NCI-H146 treated with DMSO at 0.1 percent for 48 hours (cell line): ENCODE measurements around the gene LACTB.
"Not testable (repeated sequence)": the region's sequence is repeated elsewhere in the genome, so short reads cannot be mapped to it uniquely, and the experiment has no call there.

Experiments
- DNase-seq: peaks from one replicate; lab custom pipeline; 2025; ENCODE audit not compliant: unreplicated experiment; lab: John Stamatoyannopoulos, UW

LACTB gene

DNA sequence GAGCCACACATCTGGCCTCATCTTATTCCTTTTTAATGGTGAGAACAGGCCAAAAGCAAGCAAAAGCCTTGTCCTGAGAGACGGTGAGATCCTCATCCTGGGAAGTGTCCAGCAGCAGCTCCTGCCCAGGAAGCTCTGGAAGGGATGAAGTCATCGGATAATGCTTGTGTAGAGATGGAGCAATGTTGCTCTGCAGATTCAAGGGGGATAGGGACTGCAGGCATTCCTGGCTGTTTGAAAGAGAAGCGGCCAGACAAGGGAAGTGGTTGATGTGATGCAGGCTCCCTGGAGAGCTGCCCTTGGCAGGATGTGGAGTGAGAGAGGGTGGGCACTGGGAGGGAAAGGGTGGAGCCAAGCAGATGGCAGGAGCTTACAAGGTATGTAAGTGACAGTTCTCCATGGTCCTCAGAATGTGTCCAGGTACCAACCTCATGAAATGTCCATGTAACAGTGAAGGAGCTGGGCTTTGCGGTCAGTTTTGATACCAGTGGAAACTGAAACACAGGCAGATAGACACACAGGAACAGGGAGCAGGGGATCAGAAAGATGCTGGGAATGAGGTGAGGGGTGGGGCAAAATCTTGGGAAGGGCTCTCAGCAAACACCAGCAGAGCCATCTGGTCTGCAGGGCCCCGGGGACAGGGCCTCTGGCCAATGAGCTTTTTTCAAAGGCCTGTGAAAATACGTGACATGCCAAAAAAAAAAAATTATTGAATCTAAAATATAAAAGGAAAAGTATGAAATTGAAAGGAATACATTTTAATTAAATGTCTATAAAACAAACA, 32.2 kb upstream of the LACTB start:
- peak; percentile 39 for DNase-seq

DNA sequence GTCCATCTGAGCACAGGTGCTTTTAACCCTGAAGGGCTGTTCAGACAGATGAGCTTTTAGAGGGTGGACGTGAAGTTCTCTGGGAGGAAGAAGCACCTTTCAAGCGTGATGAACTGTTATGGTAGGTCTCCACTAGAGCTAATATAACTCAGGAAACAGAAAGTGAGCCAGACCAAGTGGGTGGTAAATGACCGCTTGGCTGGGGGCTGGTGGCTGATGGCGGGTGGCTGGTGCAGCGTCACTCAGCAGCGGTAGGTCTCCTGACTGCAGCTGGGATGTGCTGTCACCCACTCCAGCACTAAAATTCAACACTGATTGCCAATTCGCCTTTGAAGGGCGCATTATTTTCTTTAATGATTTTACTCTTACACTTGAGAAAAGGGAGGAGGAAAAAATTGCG, 31.2 kb upstream of the LACTB start:
- no peak for DNase-seq

DNA sequence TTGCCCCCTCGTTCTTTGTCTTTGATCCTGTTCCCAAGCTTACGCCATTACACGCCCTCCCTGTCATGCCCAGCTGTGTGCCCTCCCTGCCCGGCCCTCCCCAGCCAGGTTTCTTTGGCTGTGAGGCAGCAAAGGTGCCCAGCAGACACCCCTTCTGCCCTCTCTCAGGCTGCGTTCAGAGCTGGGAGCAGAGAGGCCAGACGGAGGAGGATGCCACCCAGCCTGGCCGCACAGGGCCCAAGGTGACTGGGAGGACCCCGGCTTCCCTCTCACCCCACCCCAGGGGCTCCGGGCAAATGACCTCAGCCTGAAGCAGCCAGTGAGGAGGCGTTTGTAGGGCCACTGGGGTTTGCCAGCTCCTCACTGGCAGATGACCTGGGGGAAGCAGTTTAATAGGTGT, 30.8 kb upstream of the LACTB start:
- DNase-seq, result no peak

DNA sequence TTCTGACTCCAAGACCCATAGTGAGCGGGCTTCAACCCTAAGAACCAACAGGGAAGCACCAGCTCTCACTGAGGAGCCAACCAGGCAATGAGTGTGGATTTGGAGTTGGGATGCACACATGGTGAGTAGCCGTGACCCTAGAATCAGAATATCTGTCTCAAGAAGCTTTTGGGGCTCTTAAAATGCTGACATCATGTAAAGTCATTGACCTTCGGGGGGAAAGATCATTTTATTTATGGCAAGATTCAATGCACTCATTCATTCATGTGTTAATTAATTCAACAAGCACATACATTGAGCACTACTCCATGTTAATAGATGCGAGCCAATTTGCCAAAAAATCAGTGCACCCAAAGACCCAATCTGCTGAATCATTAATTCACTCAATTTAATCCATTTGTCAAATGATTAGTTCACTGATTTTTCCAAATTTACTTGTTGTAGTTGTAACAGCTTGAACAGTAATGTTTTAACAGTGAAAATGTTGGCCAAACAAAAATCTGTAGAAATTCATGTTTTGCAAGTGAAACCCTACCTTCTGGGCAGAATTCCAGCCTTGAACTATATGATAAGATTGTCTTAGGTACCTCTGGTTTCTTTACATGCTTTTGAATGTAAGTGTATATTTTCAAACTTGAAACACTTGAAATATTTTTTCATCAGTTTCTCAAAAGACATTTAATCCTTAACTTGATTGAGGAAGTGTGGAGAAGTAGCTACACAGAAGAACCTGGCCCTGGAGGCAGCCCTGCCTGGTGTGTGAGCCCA, 29.8 kb upstream of the LACTB start:
- DNase-seq, result no peak

DNA sequence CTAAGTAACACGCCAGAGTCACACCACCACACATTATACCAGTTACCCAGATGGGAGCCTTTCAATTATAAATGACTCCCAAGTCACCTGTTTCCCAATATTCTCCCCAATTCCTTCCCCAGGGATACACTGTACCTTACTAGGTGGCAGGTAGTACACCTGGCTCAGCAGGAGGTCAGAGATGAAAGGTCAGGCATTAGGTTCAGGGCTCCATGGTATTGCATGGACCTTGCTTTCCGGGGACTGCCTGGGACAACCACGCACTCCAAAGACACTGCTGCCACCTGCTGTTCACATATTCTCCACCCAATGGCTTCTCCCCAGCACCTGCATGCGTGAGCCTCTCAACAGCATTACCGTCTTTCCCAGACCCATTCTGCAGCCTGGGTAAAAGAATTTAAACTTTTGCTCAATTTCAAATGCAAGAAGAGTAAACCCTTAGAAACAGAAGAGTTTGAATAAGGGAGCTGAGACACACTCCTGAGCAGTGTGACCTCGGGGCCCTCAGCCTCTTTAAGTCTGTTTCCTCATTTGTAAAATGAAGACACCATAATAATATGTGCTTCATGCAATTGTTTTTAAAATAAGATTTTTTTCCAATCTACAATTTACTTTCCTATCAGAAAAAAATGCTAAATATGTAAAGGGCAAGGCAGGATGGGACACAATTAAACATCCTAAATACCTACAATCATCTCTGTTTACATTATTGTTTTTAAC, 28.0 kb upstream of the LACTB start:
- peak; percentile 59 for DNase-seq

DNA sequence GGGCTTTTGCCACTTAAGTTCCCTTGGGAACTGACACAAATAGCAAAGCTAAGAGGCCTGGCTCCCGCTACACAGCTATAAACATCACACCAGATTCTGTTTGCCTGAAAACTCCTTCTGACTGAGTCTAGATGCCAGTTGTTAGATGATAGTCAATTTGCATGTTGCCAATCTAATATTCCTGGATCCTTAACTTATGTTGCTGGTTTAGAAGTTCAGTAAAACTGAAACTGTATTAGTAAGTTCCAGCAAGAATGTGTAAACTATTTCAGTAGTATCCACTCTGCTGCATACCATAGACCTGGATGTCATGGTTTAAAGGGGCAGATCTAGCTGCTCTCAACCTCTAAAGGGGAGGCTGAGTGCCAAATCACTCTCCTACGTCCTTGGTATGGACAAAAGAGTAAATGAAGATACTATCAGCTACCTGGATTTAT, 27.1 kb upstream of the LACTB start:
- DNase-seq, result no peak

DNA sequence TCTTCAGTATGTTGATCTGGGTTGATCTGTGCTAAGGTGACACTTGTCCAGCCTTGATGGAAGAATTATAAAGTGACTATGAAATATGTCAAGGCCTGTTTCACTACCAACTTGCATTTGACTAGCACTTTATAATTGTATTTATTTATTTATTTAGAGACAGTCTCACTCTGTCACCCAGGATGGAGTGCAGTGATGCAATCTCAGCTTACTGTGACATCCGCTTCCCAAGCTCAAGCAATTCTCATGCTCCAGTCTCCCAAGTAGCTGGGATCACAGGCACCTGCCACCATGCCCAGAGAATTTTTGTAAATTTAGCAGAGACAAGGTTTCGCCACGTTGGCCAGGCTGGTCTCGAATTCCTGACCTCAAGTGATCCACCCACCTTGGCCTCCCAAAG, 25.5 kb upstream of the LACTB start:
- no peak for DNase-seq

DNA sequence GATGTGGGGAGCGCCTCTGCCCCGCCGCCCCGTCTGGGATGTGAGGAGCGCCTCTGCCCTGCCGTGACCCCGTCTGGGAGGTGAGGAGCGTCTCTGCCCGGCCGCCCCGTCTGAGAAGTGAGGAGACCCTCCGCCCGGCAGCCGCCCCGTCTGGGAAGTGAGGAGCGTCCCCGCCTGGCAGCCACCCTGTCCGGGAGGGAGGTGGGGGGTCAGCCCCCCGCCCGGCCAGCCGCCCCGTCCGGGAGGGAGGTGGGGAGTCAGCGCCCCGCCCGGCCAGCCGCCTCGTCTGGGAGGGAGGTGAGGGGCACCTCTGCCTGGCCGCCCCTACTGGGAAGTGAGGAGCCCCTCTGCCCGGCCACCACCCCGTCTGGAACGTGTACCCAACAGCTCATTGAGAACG, 22.8 kb upstream of the LACTB start:
- not testable (repeated sequence) for DNase-seq

DNA sequence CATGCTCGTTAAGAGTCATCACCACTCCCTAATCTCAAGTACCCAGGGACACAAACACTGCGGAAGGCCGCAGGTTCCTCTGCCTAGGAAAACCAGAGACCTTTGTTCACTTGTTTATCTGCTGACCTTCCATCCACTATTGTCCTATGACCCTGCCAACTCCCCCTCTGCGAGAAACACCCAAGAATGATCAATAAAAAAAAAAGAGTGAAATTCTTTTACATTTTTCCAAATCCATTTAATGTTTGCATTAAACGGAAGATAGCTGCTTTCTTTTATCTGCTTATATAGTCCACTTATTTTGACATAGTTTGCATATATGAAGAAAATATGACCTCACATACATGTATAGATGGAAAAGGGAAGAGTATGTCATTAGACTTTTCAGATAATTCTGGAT, 22.1 kb upstream of the LACTB start:
- not testable (repeated sequence) for DNase-seq

DNA sequence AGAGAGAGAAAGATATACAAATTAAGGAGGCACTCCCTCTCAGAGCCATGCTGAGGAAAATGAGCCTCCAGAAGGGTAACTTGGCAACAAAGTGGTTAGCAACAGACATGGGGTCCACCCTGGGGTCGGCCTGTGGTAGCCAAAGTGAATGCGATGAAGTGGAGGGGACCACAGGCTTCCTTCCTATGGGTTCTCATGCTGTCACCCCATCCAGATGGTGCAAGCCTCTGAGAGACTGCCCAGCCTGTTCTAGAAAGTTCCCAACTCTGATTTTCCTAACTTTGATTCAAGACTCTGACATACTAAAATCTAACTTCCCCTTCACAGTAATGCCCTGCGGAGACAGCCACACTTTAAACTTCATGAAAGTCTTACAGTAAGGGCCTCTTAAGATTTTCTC, 18.2 kb upstream of the LACTB start:
- DNase-seq, result no peak

DNA sequence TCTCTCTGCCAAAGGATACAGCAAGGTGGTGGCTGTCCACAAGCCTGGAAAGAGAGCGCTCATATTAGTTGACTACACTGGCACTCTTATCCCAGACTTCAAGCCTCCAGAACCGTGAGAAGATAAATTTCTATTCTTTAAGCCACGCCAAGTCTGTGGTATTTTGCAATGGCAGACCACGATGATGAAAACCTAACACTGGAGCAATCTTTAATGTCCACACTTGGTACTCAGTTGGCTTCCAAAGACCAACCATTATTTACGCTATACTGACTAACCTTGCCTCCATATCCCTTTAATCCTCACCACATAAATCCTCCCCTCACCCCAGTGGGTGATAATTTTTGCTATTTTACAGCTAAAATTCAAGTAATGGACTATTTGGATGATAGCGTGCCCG, 16.9 kb upstream of the LACTB start:
- DNase-seq, result no peak

DNA sequence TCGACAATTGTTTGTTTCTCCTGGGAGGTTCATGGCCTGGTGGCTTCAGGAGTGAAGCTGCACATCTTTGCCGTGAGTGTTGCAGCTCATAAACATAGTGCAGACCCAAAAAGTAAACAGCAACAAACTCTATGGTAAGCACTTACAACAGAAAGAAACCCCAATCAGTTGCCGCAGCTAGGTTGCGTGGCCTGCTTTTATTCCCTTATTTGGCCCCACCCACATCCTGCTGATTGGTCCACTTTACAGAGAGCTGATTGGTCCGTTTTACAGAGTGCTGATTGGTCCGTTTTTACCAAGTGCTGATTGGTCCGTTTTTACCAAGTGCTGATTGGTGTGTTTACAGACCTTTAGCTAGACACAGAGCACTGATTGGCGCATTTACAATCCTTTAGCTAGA, 16.3 kb upstream of the LACTB start:
- DNase-seq, result not testable (repeated sequence)

DNA sequence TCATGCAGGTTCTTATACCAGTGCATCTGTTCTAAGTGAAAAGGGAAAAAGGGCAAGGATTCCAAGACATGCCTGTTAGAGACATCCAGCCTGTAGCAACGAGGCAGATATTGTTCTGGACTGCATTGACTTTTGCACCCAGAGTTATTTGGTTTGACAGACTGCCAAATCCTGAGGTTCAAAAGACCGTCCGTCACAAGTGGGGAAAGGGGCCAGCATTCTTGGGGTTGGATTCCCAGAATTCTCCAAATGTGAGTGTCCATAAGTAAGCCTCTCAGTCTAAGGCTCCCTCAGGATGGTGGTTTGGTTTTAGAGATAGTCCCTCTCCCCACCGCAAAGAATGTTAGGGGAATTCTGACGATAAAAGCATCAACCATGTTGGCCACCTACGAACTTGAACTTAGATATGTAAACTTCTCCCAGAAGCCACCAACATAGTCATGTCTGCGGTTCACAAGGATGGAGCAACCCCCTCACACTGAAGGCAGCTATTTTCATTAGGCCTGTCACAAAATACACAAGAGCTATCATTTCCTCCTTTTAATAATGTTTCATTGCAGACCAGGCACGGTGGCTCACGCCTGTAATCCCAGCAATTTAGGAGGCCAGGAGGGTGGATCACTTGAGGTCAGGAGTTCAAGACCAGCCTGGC, 13.6 kb upstream of the LACTB start:
- no peak for DNase-seq

DNA sequence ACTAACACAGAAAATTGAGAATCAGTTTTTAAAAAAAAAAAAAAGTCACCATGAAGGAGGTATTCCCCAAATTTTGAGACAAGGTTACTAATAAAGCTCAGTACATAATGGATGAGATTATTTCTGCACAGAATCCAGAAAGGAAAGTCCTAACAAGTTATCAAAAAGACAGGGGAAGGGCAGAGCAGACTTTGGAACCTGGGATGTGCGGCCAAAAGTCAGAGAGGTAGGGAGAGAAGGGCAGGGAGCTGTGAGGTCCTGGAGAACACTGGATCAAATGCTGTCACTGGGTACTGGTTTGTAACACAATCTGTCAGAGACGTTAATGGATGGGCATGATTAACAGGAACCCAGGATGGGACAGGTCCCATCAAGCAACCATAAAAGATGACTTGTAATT, 12.2 kb upstream of the LACTB start:
- DNase-seq, result no peak

DNA sequence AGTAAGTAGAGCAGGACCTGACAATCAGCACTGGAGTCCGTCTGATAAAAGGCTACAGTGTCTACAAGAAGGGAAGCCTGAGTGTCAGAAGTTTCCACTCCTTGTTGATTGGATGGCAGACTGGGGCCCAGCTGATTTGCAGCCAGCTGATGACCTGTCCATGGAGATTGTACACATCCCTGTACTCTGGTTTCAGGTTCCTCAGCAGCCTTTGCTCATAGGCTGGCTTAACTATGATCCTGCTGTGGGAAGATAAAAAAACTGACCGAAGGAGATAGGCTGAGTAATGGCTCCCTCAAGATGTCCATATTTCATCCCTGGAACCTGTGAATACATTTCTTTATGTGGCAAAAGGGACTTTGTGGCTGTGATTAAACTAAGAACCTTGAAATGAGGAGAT, 11.7 kb upstream of the LACTB start:
- no peak for DNase-seq

DNA sequence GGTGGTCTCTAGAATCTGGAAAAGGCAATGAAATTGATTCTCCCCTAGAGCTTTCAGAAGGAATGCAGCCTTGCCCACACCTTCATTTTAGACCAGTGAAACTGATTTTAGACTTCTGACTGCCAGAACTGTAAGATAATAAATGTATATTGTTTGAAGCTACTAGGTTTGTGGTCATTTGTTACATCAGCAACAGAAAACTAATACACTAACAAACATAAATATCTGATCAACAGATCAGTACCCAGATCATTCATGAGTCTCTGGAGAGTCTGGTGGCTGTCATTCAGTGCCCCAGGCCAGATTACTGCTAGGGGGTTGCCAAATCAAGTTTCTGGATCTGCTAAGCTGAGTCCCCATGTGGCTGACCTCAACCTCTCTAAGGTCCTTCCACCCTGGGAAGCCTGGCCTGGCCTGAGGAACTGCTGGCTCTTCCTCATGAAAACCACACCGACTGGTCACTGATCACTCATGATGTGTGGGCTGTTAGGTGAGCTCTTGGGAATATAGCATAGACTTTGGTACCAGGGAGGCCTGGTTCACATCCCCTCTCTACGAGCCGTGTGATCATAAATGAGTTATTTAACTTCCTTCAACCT, 11.1 kb upstream of the LACTB start:
- DNase-seq, result no peak

DNA sequence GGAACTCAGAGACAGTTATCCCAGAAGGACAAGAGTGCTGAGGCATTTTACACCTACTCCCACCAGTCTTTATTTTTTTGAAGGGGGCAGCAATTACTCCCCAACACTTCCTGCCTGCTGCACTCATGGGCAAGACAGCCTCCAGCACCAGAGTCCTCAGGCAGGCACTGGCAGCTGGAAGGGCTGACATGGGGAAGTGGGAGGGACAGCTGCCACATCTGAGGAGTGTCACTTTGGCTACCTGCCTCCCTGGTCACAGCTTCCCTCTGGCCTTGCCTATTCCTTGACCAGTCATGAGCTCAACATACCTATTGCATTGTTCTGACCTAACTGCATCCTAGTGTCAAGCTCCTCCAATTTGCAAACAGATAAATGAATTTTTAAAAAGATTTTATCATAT, 10.2 kb upstream of the LACTB start:
- no peak for DNase-seq

DNA sequence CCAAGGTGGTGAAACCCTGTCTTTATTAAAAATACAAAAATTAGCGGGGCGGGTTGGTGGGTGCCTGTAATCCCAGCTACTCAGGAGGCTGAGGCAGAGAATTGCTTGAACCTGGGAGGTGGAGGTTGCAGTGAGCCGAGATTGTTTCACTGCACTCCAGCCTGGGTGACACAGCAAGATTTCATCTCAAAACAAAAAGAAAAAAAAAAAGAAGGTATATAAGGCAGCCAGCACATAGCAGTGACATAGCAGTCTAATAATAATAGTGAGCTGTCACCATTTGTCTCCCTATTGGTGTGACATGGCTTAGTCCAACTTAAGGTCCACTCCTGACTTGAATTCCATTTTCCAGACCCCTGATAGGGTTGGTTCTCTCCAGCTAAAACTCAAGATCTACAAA, 8.8 kb upstream of the LACTB start:
- DNase-seq, result no peak

DNA sequence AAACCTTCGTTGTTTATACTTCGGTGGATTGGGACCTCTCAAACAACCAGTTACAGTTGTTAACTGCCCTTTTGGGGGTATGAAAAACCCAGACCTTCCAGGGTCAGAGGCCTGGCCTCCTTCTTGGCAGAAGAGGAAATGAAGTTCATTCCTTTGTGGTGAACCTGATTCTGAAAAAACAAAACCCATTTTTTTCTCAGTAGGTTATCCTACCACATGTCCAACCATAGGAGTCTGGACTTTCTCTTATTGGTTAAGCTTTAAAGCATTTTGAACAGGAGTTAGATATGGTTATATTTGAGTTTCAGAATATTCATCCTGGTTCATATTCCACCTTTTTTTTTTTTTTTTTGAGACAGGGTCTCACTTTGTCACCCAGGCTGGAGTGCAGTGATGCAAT, 7.2 kb upstream of the LACTB start:
- no peak for DNase-seq

DNA sequence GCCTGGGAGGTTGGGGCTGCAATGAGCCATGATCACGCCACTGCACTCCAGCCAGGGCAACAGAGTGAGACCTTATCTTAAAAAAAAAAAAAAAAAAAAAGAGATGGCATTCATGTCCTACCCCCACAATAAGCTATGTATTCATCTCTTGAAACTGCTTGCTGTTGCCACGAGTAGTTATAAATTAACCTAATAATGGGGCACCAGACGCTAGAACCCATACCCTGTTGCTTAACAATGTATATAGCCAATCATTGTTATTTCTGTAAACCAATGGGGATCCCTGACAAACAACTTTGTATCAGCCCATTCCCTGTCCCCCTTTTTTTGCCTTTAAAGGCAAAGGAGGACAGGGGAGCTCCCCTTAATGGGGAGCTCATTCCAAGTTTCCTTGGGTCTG, 2.8 kb upstream of the LACTB start:
- DNase-seq, result no peak
